HepG2 (cell line): Measurements from ENCODE around the gene STBD1. TPM values are rescaled to one million over a fixed set of nuclear protein-coding genes. Genes with fewer than 3 reads are reported as not detected.

Experiments used
- EP300 ChIP-seq, 3 experiments: sonication (generic) in 1 of 3; formaldehyde crosslinking in 1 of 3; IDR thresholded peaks; 2 replicates each; pipeline versions ENCODE4 v1.5.1 to v1.6.1; 2011 to 2020; ENCODE audit warnings: low read depth in 2 of 3, low read length in 2 of 3, borderline replicate concordance in 1 of 3, improper control_type of control experiment in 1 of 3, mild to moderate bottlenecking in 1 of 3, missing genetic modification reagents in 1 of 3, moderate library complexity in 1 of 3
- FOXA3 ChIP-seq: IDR thresholded peaks from 2 replicates; pipeline ENCODE4 v1.6.1; 2016; ENCODE audit warnings: missing genetic modification reagents, missing compliant biosample characterization
- FOXP4 ChIP-seq: sonication (generic); formaldehyde crosslinking; IDR thresholded peaks from 2 replicates; pipeline ENCODE4 v1.4.0; 2020; ENCODE audit warnings: missing genetic modification reagents
- GFI1 ChIP-seq: sonication (generic); formaldehyde crosslinking; IDR thresholded peaks from 2 replicates; pipeline ENCODE4 v1.5.0; 2020; ENCODE audit warnings: missing genetic modification reagents, mild to moderate bottlenecking, borderline replicate concordance
- HHEX ChIP-seq: IDR thresholded peaks from 2 replicates; pipeline ENCODE4 v1.6.1; 2016; ENCODE audit warnings: control low read depth
- HNF4A ChIP-seq: sonication (generic); formaldehyde crosslinking; IDR thresholded peaks from 2 replicates; pipeline ENCODE4 v1.4.0; 2020; ENCODE audit warnings: missing genetic modification reagents
- MED1 ChIP-seq: sonication (generic); formaldehyde crosslinking; IDR thresholded peaks from 2 replicates; pipeline ENCODE4 v1.4.0; 2020; ENCODE audit warnings: missing genetic modification reagents
- NR2C2 ChIP-seq: sonication (generic); formaldehyde crosslinking; IDR thresholded peaks from 2 replicates; pipeline ENCODE4 v1.4.0; 2020; ENCODE audit warnings: missing genetic modification reagents, mild to moderate bottlenecking, moderate library complexity, borderline replicate concordance
- NR2F1 ChIP-seq, 2 experiments: fragments of 450-650 bp in 1 of 2; formaldehyde crosslinking in 1 of 2; IDR thresholded peaks; 2 replicates each; pipeline versions ENCODE4 v1.5.0 to v1.6.1; 2016 to 2020; ENCODE audit warnings: mild to moderate bottlenecking in 1 of 2, missing compliant biosample characterization in 1 of 2, missing genetic modification reagents in 1 of 2, moderate library complexity in 1 of 2
- NR2F2 ChIP-seq: IDR thresholded peaks from 2 replicates; pipeline ENCODE4 v1.6.1; 2012; ENCODE audit warnings: low read depth, inconsistent platforms, borderline replicate concordance
- PAXIP1 ChIP-seq: sonication (generic); formaldehyde crosslinking; conservative IDR thresholded peaks from 2 replicates; pipeline ENCODE4 v1.4.0; 2020; ENCODE audit warnings: mild to moderate bottlenecking, missing genetic modification reagents, moderate library complexity
- POLR2G ChIP-seq: fragments of 200-400 bp; formaldehyde crosslinking; IDR thresholded peaks from 2 replicates; pipeline ENCODE4 v1.6.1; 2018; ENCODE audit warnings: mild to moderate bottlenecking, low read depth, low read length, moderate library complexity
- PPARG ChIP-seq: conservative IDR thresholded peaks from 2 replicates; pipeline ENCODE4 v1.6.1; 2016; ENCODE audit warnings: missing biosample characterization, missing genetic modification reagents
- SNAI1 ChIP-seq: sonication (generic); formaldehyde crosslinking; IDR thresholded peaks from 2 replicates; pipeline ENCODE4 v1.5.0; 2020; ENCODE audit warnings: mild to moderate bottlenecking, missing genetic modification reagents, borderline replicate concordance
- SOX13 ChIP-seq, 3 experiments: fragments of 450-650 bp in 1 of 3; sonication (generic) in 1 of 3; formaldehyde crosslinking in 1 of 3; IDR thresholded peaks in 2 of 3; conservative IDR thresholded peaks in 1 of 3; 2 replicates each; pipeline versions ENCODE4 v1.5.0 to v1.6.1; 2016 to 2020; ENCODE audit warnings: antibody characterized with exemption in 1 of 3, mild to moderate bottlenecking in 1 of 3, missing compliant biosample characterization in 1 of 3, missing genetic modification reagents in 1 of 3, moderate library complexity in 1 of 3
- SOX6 ChIP-seq, 2 experiments: fragments of 450-650 bp in 1 of 2; sonication (generic) in 1 of 2; formaldehyde crosslinking in 1 of 2; IDR thresholded peaks; 2 replicates each; pipeline versions ENCODE4 v1.4.0 to v1.6.1; 2017 to 2020; ENCODE audit warnings: antibody characterized with exemption in 1 of 2, mild to moderate bottlenecking in 1 of 2, missing genetic modification reagents in 1 of 2
- SRF ChIP-seq: IDR thresholded peaks from 2 replicates; pipeline ENCODE4 v1.6.1; 2011; ENCODE audit warnings: mild to moderate bottlenecking, low read depth, low read length, moderate library complexity
- THRA ChIP-seq: sonication (generic); formaldehyde crosslinking; IDR thresholded peaks from 2 replicates; pipeline ENCODE4 v1.4.0; 2020; ENCODE audit warnings: missing genetic modification reagents, borderline replicate concordance
- ZNF644 ChIP-seq: IDR thresholded peaks from 2 replicates; pipeline ENCODE4 v1.6.1; 2016; ENCODE audit warnings: low read depth
- polyA plus RNA-seq, 8 experiments: library from polyadenylated mRNA; depleted of rRNA in 3 of 8; stranded (reverse) in 7 of 8; unstranded in 1 of 8; fragments of >200 nt; fragmentation: Illumina TruSeq in 4 of 8; extraction: Trizol in 4 of 8; gene quantifications; 2 replicates each; pipeline versions ENCODE4 v1.2.1 to v1.2.3, GENCODE V29; 2011 to 2016; ENCODE audit warnings: low read depth in 4 of 8, missing spikeins in 1 of 8, mixed read lengths in 1 of 8; ENCODE audit not compliant: insufficient read depth in 1 of 8
- total RNA-seq, 5 experiments: library from RNA; depleted of rRNA; stranded (reverse); fragments of >200 nt; fragmentation: Illumina TruSeq; extraction: Trizol; gene quantifications; 2 replicates each; pipeline ENCODE4 v1.2.3, GENCODE V29; 2016; ENCODE audit warnings: low read depth in 1 of 5

The STBD1 gene
- total and polyA plus RNA-seq, 2 of the 13 experiments (the other 11 are each of a cell fraction or from before 2014, with no cell fraction given), result 2.8 to 4.3 TPM

GRCh38 chr4:76265631-76266218 is 40.8 kb upstream of the STBD1 start (continued):
- TF ChIP-seq SRF (no peak), FOXP4 (peak; percentile 47), NR2F1 (CRISPR knock-in tag; IDR thresholded peaks at IDR 0.05) (peak; percentile 56 to 77), GFI1 (CRISPR knock-in tag) (no peak), FOXA3 (CRISPR knock-in tag) (peak; percentile 45; the same call in 1 of the 2 replicates), MED1 (peak; percentile 48; the same call in 1 of the 2 replicates), ZNF644 (CRISPR knock-in tag) (peak; percentile 77; the same call in 1 of the 2 replicates), NR2F2 (peak; percentile 91), HNF4A (CRISPR knock-in tag) (peak; percentile 34; the same call in 1 of the 2 replicates), POLR2G (no peak), SOX13 (IDR thresholded peaks at IDR 0.05) (no peak), SOX13 (CRISPR knock-in tag; conservative IDR thresholded peaks at IDR 0.05 in 1 of 2, IDR thresholded peaks at IDR 0.05 in 1 of 2) (peak in 1 of 2 experiments; percentile 71; a peak in 2 of 4 replicates), THRA (CRISPR knock-in tag) (peak; percentile 38; the same call in 1 of the 2 replicates), HHEX (peak; percentile 58; the same call in 1 of the 2 replicates), PPARG (CRISPR knock-in tag) (peak; percentile 38; the same call in 1 of the 2 replicates), SNAI1 (no peak), SOX6 (IDR thresholded peaks at IDR 0.05) (no peak), SOX6 (CRISPR knock-in tag; IDR thresholded peaks at IDR 0.05) (peak; percentile 65), EP300 (IDR thresholded peaks at IDR 0.05; ENCODE audit: low read depth in 2 of 2, low read length in 2 of 2) (peak in 1 of 2 experiments; percentile 32; a peak in 1 of 4 replicates), EP300 (CRISPR knock-in tag; IDR thresholded peaks at IDR 0.05; ENCODE audit: borderline replicate concordance) (no peak), NR2C2 (CRISPR knock-in tag) (0 out of 2 replicates have a peak, but pooled peaks have one; percentile 33), PAXIP1 (CRISPR knock-in tag) (peak; percentile 46; the same call in 1 of the 2 replicates)
